ENCODE results near the gene MAGI1.
"Not testable (repeated sequence)": the region's sequence is repeated elsewhere in the genome, so short reads cannot be mapped to it uniquely, and the experiment has no call there.

The MAGI1 gene

GRCh38 chr3:65607965-65608460, 430.7 kb downstream of the MAGI1 start:
- DNase-seq = not testable (repeated sequence)

- DNase-seq = no peak
Measured at GRCh38 chr3:65607101-65607500, 431.6 kb downstream of the MAGI1 start.

- DNase-seq = no peak
Measured at GRCh38 chr3:65605876-65606432, 432.8 kb downstream of the MAGI1 start.

DNA sequence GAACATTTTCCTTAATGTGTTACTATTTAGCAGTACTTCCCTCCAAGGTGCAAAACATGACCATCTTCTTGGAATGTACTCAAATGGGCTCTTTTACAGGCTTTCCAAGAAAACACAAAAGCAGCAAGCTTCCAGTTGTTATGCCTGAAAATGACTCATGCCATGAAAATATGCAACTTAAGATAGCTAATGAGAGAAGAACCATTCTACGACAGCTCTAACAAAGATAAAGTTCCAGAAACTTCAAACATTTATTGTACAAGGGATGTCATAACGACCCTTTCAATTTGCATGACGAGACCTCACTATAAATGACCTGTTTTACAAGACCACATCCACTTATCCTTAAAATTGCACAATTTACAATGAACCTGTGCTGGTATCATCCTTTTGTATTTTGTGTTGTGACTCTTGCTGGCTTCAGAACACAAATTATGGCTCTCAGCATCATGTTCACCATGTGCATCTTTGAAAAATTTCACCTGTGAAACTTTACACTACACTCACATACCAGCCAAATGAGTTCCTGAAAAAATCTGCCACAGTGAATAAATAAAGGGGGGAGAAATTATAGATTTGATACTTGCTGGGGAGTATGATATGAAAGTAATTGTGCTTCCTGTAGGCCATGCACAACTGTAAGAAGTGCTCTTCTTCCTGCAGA, 433.7 kb downstream of the MAGI1 start:
- no peak for DNase-seq

DNA sequence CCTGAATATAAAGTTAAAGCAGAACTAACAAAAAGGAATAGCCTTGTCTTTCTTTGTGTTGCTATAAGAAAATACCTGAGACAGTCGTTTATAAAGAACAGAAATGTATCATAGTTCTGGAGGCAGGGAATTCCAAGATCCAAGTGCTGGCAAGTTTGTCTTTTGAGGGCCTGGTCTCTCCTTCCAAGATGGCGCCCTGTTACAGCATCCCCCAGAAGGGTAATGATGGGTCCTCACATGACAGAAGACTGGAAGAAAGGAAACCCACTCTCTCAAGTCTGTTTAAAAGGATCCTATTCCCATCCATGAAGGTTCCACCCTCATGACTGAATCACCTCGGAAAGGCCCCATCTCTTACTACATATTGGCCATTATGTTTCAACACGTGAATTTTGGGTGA, 435.1 kb downstream of the MAGI1 start:
- DNase-seq = no peak

- DNase-seq = no peak
Measured at GRCh38 chr3:65600888-65601287, 437.8 kb downstream of the MAGI1 start.

DNA sequence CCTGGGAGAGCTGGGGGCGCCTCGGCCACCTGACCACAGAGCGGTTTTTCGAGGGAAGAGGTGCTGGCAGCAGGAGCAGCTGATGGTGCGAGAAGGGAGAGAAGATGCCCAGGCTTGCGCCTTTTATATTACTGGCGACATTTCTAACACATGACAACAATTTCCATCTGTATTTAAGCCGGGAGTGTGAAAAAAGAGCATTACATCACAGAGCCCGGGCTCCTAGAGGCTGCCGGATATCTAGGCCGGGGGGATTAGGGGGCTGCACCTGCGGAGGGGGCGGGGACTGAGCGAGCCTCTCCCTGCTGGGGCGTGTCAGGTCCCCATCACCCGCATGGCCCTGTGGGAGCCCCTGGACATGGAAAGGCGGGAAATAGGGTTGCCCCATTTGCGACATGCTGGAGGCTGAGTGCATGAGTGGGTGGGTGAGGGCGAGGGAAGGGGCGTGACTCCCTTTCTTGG, 440.7 kb downstream of the MAGI1 start:
- DNase-seq = no peak

GRCh38 chr3:65597226-65597951, 441.3 kb downstream of the MAGI1 start:
- no peak for DNase-seq

GRCh38 chr3:65596571-65597225, 442.0 kb downstream of the MAGI1 start:
- DNase-seq = no peak

DNA sequence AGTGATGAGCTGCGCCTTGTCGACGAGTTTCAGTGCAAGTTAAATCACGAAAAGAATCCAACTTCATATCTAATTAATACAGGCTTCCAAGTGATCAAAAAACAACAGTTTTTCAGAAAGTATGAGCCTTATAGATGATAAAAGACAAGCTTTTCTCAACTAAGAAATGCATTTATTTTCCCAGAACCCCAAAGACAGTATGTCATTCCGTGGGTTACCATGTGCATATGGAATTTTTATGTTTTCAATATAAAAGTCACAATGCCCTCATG, 442.8 kb downstream of the MAGI1 start:
- no peak for DNase-seq

- no peak for DNase-seq
Measured at GRCh38 chr3:65595222-65596028, 443.3 kb downstream of the MAGI1 start.

DNA sequence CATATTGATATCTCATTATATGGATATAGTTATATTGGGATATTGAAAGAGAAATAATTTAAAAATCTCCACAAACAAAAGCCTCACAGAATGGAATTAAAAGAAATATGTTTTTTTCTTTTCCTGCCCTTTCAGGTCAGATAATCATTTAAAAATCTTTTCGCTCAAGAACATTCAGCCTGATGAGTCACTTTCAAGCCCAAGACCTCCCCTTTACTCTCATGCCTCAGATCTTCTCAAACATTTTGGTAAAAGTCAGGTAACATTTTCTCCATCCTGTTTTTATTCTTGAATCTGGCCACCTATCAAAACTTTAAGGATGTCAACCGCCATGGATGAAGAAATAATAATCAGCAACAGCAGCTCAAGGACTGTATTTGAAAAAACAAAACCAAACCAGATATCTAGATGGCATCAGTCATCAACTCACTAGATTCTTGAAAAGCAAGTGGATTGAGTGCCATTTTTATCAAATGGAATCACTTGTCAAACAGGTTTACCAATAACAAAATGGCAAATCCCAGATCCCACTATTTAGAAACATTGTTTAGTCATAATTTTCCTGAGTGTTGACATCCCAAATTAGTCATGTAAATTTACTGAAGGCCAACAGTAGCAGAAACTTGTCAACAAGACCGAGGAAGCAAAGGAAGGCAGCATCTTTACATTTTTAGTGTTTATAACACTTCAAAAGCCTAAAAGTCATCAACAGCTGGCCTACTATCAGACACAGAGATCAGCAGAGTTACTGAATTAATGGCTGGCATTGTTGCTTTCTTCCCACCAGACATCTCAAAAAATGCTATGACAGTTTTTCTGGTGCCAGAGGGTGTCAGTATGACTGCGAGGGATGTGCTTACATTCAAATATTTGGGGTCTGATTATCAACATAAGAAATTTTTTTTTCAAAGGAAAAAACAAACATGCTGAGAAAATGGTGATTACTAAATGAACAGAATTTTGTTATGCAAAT, 444.7 kb downstream of the MAGI1 start:
- DNase-seq = no peak

DNA sequence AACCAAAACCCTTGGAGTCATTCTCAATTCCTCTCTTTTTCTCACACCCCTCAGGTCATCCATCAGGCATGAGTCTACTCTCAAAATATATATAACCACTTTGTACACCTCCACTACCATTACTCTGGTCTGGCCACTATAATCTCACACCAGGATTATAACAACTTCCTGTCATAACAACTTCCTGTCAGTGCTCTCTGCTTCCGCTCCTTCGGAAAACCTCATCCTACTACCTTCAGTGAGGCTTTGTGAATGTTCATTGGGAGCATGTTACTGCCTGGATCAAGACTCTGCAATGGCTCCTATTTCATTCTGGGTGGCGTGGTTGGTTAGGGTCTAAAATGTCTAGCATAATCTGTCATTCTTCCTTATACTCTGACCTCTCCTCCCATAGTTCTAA, 447.4 kb downstream of the MAGI1 start:
- DNase-seq = no peak

GRCh38 chr3:65588884-65589283, 449.8 kb downstream of the MAGI1 start:
- DNase-seq = no peak

- DNase-seq = no peak
Measured at GRCh38 chr3:65587650-65588439, 450.9 kb downstream of the MAGI1 start.

GRCh38 chr3:65584913-65585312, 453.8 kb downstream of the MAGI1 start:
- DNase-seq = no peak

GRCh38 chr3:65584002-65584401, 454.7 kb downstream of the MAGI1 start:
- DNase-seq = no peak

DNA sequence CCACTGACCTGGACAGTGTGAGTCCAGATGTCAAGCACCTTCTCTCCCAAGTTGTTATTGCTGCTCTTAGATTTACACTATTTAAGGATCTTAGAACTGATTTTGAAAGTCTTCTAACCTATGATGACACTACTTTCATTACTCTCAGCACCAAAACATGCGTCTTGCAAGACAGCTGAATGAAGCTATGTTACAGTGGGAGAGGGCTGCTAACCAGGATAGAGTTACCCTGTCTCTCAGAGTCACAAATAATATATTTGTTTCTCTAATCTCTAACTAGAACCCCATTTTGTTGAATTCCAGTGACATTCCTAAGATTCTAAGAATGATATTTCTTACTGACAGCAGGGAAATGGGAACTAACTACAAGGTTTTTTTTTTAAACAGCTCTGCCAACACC, 455.5 kb downstream of the MAGI1 start:
- no peak for DNase-seq

DNA sequence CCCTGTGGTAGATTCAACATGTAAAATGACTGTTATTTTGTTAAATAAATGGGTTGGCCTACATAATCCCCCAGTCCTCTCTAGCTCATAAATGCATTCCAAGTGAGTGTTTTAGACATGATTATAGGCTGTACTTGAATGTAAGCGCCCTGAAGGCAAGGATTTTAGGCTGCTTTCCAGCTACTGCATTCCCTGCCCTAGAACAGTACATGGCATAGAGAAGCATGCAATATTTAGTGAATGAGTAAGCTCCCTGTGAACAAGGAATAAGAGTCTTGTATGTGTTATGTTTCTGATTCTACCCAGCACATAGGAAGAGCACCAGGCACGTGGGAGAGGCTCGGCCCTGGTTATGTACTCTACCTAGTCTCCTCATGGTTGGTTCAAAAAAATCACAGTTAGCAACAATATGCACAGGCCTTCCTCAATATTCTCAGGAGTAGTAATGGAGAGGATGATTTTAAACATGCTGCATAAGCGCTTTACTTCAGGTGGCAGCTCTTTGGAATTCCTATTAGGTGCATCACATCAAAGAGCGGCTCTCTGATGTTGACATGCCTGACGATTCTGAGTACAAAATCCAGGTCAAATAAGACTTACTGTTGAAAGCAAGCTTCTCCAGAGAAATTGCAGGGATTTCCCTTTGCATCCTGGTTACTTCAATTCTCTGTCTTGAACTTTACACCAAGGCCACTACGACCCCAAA, 456.6 kb downstream of the MAGI1 start:
- no peak for DNase-seq

DNA sequence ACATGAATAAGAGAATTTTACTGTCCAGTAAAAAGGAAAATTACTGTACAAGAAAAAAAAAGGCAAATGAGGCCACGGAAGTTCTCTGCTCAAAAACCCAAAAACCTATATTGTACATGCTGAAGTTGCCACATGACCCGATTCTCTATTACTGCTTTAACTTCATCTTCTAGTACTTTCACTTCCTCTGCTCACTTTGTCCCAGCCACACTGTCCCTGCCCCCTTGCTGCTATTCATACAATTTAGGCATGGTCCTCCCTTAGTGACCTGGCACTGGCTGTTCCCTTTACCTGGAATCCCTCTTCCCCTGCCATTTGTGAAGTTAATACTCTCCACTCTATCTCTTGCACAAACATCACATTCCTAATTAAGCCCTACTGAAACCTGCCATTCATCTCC, 457.4 kb downstream of the MAGI1 start:
- no peak for DNase-seq
